Activated CD4-positive, alpha-beta T cell treated with anti-CD3 and anti-CD28 coated beads, Interleukin-2, amount 50 U/mL, for 24 hours (primary cell): ENCODE data around the gene FOXL3.

Source experiments
- DNase-seq, 2 donors: peaks; one replicate each; pipeline ENCODE4 v3.0.0-alpha.2; 2020; ENCODE audit warnings: low read depth in 1 of 2, low spot score in 1 of 2

Gene FOXL3

DNA sequence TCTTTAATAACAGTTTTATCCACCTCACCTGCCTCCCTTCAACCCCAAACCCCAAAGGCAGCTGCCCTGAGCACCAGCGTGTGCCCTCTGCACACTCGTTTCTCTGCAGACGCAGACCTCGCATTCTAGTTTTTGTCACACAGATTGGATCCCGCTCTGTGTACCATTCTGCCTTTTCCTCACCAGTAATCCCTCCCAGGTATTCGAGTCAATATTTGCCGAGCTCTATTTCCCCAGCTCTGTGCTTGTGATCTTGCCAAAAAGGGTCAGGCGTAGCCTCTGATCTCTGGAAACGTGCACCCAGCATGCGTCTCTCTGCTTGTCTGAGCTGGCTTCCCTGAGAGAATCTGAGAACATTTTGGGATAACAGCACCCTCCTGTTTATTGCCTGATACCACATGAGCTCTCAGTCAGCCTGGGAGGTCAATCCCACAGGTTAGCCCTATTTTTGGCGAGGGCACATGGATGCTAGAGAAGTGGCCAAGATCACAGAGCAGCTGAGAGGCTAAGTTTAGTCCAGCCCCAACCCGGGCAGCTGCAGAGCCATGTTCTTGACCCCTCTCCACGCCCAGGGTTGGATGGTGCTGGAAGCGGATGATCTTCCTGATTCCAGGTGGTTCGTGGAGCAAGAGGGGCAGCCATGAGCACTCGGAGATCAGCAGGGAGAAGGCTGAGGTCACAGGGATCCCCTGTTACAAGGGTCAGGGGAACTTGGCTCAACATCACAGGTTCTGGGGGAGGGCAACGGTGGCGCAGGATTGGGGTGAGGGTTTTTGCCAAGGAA lies 29.1 kb downstream of the FOXL3 start:
- DNase-seq: no peak

- no peak for DNase-seq
Measured at GRCh38 chr7:320297-320696, 30.3 kb downstream of the FOXL3 start.

DNA sequence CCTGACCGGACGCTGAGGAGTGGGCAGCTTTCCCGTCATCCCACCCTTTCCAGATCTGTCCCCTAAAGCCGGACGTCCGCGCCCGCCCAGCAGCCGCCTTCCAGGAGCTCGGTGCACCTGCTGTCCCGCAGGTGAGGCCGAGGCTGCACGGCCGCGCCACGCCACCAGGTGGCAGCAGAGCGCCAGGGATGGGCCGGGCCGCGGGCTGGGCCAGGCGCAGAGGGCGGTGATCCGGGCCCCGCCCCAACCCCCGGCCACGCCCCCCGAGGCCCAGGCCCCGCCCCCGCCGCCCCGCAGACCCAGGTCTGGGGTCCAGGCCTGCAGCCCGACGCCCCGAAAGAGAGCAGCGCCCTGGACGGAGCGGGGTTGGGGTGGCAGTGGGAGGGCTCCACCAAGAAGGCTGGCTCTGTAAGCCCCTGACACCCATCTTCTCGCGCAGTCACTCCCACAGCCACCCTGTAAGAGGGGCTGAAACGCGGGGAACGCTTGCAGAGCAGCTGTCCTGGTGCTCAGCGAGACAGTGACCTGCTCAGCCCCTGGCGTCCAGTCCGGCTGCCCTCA lies 32.2 kb downstream of the FOXL3 start:
- DNase-seq: peak; percentile 78 to 90

- DNase-seq: no peak
Measured at GRCh38 chr7:322708-323111, 32.7 kb downstream of the FOXL3 start.

- no peak for DNase-seq
Measured at GRCh38 chr7:323410-323809, 33.4 kb downstream of the FOXL3 start.

- DNase-seq: no peak
Measured at GRCh38 chr7:324011-324410, 34.0 kb downstream of the FOXL3 start.

DNA sequence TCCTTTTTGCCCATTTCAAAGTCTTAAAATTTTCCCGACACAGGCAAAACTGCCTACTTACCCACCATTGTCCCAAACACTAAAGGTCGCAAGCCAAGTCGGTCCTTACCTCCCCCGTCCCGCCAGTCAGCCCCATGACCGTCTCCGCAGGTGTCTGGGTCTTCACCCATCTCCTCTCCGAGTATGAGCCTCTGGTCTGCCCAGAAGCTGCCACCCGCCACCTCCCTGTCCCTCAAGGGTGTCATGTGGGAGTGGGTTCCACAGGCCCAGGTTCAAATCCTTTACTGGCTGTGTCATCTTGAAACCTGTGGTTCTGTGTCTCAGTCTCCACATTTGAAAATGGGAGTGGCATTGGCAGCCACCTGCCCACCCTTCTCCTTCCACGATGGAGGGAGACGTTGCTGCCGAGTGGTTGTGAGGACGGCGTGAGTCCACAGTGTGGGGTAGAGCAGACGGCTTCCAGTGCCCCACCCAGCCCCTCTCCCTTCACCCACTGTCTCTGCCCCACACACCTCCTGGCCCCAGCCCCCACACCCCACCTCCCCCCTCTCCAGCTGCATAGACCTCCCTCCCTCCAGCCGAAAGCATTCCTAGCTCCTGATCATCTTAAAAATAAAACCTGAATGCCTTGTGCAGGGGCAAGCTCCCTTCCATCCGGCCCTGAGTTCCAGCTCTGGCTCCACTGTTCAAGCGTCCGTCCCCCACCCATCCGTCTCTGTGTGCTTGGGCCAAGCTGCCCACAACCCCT lies 35.3 kb downstream of the FOXL3 start:
- no peak for DNase-seq

DNA sequence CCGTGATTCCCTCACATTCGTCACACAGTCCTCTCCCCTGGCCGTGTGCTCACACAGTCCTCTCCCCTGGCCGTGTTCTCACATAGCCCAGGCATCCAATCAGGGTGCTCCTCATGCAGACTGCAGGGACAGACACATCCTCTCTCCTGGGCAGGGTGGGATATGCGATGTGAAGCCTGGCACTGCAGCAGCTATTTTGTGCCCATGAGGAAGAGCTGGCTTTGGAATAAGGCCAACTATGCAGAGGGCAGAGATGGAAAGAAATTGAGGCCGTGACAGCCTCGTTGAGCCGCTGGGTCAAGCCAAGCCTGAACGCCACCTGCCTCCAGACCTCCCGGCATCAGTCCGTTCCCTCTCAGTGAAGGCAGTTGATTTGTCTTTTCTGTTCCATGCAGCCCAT lies 35.8 kb downstream of the FOXL3 start:
- no peak for DNase-seq

DNA sequence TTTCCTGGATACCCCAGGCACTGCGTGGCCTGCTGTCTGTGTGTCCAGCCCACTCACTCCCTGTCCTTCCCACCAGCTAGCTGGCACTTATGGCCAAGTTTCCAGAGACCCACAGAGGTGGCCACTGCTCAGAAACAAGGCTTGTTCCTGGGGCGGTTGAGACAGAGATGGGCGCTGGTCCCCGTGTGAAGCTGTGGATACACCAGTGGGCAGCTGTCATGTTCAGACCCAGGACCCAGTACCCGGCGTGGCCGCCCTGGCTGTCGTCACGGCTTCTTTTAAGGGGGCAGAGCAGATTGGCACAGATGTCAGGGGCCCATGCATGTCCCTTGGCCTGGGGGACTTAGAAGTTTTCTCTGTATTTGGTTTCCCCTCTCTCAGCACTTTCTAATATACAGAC lies 36.3 kb downstream of the FOXL3 start:
- no peak for DNase-seq

DNA sequence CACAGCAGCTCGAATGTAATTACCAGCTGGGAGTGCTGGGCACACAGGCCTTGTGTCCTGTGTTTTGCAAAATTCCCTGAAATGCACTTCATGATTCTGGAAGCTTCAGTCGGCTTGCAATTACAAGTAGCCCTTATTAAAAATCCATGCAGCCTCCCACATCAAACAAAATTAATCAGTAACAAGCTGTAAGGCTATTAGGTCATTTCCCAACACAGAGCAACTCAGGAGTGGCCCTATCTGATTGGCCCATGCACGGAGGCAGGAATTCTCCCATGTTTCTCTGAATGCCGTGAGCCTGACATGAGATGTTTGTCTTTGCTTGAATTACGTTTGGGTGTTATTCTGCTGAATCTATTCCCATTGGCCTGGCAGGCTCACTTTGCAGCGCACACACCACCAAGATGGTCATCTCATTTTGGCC lies 36.9 kb downstream of the FOXL3 start:
- no peak for DNase-seq

GRCh38 chr7:327233-327931 lies 37.4 kb downstream of the FOXL3 start:
- no peak for DNase-seq

- no peak for DNase-seq
Measured at GRCh38 chr7:327991-328702, 38.2 kb downstream of the FOXL3 start.

DNA sequence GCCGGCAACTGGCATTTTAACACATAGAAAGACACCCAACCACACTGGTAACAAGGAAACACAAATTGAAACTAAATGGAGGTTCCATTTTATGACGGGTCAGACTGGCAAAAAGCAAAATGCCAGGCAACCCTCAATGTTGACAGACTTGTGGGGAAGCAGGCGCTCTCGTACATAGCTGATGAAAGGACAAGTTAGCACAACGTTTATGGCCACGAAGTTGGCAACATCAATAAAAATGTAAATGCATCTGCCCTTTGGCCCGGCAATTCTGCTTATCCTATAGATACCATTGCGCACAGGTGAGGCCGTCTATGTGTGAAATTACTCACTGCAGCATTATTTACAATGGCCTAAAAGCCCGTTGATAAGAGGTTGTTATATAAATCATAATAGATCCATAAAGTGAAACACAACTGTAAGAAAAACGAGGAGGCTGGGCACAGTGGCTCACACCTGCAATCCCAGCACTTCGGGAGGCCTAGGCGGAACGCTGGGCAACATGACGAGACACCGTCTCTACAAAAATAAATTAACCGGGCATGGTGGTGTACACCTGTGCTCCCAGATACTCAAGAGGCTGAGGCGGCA lies 39.8 kb downstream of the FOXL3 start:
- no peak for DNase-seq

DNA sequence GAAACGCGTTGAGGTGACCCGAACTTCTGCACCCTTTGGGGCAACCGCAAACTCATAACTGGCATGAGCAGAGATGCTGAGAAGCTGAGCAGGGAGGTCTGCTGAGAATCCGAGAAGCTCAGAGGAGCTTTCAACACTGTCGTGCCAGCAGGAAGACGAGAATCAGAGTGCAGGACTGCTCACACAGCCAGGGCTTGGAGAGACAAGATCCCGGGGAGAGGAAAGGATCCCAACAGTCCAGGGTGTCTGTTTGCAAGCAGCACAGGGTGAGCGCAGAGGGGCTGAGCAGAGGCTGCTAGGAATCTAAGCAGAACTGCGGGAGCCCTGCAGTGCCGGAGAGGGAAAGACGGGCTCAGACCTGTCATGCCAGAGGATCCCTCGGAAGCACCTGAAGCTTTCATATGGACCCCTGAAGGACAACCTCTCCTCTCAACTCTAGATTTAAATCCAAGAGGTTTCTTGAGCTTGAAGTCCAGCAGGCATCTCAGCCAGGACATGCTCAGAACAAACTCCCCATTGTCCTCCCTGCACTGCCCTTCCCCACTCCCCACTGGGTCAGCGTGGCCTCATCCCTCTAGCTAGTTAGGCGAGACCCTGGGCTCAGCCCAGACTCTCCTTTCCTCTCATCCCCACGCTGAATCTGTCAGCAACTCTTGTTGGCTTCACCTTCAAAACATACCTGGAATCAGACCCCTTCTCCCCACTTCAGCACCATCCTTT lies 40.7 kb downstream of the FOXL3 start:
- no peak for DNase-seq

GRCh38 chr7:332020-332517 lies 42.1 kb downstream of the FOXL3 start:
- DNase-seq: no peak

- DNase-seq: peak; percentile 90 to 94
Measured at GRCh38 chr7:332646-333392, 42.8 kb downstream of the FOXL3 start.

GRCh38 chr7:333393-333764 lies 43.4 kb downstream of the FOXL3 start:
- DNase-seq: no peak

DNA sequence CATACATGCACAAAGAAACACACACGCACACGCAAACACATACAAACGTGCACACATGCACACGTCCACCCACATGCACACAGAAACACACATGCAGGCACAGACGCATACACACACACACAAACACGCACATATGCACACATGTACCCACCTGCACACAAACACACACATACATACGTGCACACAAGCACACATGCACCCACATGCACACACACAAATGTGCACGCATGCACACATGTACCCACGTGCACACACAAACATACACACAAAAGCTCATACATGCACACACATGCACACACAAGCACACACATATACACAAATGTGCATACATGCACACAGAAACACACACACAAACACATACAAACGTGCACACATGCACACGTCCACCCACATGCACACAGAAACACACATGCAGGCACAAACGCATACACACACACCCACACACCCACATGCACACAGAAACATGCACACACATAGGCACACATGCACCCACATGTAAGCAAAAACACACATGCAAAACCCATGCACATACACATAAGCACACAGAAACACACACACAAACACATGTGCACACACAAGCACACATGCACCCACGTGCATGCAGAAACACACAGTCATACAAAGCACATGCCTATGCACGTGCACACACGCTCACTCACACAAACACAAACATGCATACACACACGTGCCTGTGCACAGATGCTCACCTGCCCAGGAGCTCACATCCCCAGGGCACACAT lies 44.8 kb downstream of the FOXL3 start:
- DNase-seq: no peak
